ENCODE data around the gene KMT2E.

The KMT2E gene

GRCh38 chr7:105010504-105011130, 3.4 kb upstream of the KMT2E start:
- no peak for DNase-seq

GRCh38 chr7:105011141-105011830, 2.7 kb upstream of the KMT2E start:
- DNase-seq = no peak

GRCh38 chr7:105011831-105012502, 2.0 kb upstream of the KMT2E start:
- no peak for DNase-seq

GRCh38 chr7:105012503-105013220, 1.3 kb upstream of the KMT2E start:
- DNase-seq = peak; percentile 96

GRCh38 chr7:105013221-105013815, 687 bp upstream of the KMT2E start:
- peak; percentile 87 for DNase-seq

GRCh38 chr7:105014693-105015389, 836 bp downstream of the KMT2E start:
- peak; percentile 20 for DNase-seq

GRCh38 chr7:105015390-105015965, 1.5 kb downstream of the KMT2E start:
- DNase-seq = no peak

- no peak for DNase-seq
These were observed 2.2 kb downstream of the KMT2E start for GRCh38 chr7:105016068-105016708.

- DNase-seq = no peak
These were observed 3.0 kb downstream of the KMT2E start for GRCh38 chr7:105016709-105017656.

- DNase-seq = no peak
These were observed 3.8 kb downstream of the KMT2E start for GRCh38 chr7:105017657-105018365.

- DNase-seq = no peak
These were observed 5.3 kb downstream of the KMT2E start for GRCh38 chr7:105019269-105019668.

- DNase-seq = no peak
These were observed 6.9 kb downstream of the KMT2E start for GRCh38 chr7:105020926-105021325.

GRCh38 chr7:105021352-105021751, 7.3 kb downstream of the KMT2E start:
- DNase-seq = no peak

- no peak for DNase-seq
These were observed 8.0 kb downstream of the KMT2E start for GRCh38 chr7:105021967-105022366.

GRCh38 chr7:105022458-105022857, 8.5 kb downstream of the KMT2E start:
- DNase-seq = no peak

- DNase-seq = peak; percentile 63
These were observed 10.7 kb downstream of the KMT2E start for GRCh38 chr7:105024734-105025133.

- DNase-seq = no peak
These were observed 12.7 kb downstream of the KMT2E start for GRCh38 chr7:105026750-105027149.

GRCh38 chr7:105027176-105027853, 13.3 kb downstream of the KMT2E start:
- no peak for DNase-seq

- DNase-seq = no peak
These were observed 14.0 kb downstream of the KMT2E start for GRCh38 chr7:105028004-105028403.

All from DMS153 (cell line).